ENCODE results near the gene PALM2AKAP2.

The PALM2AKAP2 gene
- total RNA-seq = 14.4 to 42.2 reads per million in 2 donors

DNA sequence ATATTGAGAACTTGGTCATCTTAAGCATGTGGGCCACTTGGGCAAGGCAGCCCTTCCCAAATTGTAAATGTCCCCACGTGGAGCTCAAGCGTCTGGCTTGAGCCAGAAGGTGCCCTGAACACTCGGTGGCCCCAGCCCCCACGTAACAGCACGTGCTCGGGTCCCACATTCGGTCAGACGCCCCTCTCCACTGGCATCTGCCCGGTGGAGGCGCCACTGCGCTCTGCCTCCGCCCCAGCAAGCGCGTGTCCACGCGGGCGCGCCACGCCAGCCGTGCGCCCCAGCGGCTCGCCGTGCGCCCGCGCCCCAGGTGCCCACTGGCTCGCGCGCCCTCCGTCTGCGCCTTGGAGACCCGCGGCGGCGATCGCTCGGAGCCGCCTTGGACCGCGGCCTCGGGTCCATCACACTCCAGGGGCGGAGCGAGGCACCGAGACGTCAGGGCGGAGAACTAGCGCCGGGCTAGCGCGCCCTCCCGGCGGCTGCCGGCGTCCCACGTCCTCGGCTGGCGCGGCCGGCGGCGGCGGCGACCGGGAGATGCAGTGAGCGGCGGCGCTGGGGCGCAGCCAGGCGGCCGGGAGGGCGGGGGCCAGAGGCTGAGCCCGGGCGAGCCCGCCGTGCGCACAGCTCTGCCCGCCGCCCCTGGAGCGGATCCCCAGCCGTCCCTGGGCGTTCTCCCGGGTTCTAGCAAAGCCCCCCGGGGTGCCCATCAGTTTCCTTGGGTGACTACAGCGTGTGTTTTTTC lies at the start of gene PALM2AKAP2:
TSS of gene PALM2AKAP2 (plus strand) at position 488 of the 742 bp plus-strand sequence. CDS start 291 bp downstream, outside the sequence.
- DNase-seq = no peak

DNA sequence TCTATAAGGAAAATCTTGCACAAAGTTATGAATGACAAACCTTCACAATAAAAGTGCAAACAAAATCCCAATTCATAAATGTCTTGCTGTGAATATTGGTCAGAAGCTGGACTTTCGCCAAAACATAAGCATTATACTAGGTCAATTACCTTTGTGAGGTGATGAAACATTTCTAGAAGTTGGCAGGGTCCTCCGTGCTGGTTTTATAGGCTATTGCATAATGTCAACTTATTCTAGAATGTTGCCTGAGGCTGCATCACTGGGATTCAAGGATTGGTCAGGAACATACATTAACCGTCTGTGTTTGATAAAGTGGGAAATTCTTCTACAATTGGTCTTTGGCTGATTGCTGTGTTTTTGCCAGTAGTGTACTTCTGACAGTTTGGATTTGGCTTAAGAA lies 49.8 kb upstream of the PALM2AKAP2 start:
- DNase-seq = no peak

DNA sequence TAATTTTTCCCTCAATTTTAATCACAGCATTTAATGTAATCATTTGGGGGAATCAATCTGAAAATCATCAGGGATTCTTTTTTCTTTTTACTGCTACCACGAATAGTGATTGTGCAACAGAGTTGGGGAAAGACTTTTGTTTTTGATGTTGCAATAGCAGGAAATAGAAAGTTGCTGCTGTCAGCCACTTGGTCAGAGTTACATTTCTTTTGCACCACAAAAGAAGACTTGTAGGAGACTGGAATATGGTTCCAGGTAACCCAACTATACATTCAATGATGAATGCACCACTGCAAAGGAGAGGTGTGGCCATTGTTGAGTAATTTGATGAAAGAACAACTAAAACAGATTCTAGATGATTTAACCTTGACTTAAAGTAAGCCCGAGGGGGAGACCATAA lies 46.3 kb upstream of the PALM2AKAP2 start:
- DNase-seq = no peak

DNA sequence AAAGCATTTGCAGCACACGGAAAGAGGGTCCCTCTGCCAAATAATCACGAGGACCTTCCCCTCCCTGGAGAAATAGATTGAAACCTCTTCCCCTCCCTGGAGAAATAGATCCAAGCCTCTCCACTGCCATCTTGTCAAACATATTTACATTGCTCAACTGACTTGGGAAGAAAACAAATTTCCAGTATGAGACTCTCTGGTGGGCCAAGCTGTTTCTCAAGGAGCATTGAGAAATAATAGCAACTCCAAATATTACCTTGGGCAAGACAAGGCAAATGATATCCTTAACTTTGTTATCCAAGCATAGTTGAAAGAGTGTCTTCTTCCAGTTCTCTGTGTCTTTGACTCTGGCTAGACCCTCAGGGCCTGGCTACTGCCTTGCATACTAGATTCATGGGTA lies 45.2 kb upstream of the PALM2AKAP2 start:
- DNase-seq = no peak

DNA sequence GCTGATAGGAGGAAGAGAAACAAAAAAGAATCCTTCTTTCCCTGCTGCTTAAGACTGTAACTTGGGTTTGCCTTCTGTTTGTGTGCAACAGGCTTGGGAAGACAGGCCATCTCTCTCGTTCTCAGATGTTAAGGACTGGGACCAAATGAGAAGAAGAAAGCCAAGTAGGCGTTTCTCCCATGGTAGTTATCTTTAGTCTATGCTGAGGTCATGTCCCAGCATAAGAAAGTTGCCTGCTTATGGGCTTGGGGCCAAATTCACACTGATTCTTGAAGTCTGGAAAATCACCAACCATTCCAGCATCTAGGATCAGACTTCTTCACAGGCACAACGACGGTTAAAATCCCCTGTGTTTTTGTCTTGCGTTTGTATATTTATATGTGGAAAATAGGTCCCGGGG lies 44.2 kb upstream of the PALM2AKAP2 start:
- no peak for DNase-seq

DNA sequence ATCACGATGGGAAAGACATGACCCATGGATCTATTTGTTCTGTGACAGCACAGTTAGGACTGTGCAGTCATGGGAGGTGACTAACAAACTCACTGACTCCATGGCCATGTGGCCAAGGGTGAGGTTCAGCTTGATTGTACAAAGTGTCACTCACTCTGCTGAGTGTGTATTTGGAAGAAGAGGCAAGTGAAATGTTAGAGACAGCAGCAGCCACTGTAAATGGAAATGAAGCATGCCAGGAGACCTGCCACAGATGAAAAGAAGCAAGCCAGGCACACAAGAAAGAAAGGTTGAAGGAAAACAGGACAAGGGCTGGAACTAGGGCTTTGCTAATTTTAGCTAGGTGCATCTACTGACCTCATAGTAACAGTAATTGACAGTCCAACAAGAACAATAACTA lies 42.7 kb upstream of the PALM2AKAP2 start:
- no peak for DNase-seq

DNA sequence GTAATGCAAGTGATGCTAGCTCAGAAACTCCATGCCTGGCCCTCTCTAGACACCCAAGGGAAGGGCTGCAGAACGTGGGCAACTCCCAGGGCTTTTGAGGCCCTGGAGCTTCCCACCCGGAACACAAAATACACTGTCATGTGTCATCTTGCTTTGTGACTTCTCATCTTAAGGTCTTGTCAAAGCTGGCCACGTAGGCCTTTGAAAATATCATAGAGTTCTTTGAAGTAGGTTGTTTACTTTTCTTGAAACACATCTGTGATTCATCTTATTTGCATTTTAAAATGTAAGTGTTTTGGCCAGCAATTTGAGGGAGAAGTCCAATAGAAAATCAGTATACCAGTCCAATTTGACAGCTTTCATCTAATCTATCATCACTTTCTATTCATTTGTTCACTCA lies 40.2 kb upstream of the PALM2AKAP2 start:
- no peak for DNase-seq

DNA sequence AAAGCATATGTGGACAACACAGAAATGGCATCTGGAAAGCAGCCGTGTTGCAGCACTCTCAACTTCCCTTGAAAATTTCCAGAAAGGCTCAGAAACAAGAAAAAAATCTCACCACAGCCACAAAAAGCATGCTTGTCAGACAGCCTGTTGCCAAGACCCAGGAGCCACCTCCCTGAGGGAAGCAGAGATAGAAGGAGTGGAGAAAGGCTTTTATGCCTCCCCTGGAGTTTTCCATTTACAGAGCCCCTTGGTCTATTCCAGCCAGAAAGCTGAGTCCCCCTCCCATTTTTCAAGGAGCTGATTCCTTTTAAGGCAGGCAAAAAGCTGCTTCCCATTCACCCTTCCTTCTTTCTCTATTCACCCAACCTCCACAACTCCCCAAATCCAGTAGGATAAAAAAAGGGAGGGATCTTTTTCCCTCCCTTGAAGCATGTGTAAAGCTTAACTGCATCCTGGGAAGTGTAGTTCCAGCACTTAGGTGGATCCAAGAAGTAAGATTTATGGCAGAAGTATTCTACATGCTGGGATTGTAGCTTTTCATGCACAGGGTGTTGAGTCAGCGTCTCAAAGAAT lies 37.1 kb upstream of the PALM2AKAP2 start:
- no peak for DNase-seq

DNA sequence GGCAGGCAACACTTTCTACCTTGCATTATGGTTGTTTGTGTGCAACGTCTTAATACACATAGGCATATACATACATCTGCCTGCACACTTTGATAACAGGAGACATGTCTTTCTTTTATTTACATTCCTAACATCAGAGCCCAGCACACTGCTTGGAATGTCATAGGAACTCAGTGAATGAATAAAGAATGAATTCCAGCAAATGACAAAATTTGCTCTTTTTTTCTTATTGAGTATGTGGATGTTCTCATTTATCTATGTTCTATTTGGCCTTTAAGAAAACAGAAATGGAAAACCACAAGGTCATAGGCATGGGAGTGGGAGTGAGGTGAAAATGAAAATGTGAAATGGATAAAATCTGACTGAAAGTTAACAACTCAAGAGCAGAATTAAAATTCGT lies 36.3 kb upstream of the PALM2AKAP2 start:
- no peak for DNase-seq

DNA sequence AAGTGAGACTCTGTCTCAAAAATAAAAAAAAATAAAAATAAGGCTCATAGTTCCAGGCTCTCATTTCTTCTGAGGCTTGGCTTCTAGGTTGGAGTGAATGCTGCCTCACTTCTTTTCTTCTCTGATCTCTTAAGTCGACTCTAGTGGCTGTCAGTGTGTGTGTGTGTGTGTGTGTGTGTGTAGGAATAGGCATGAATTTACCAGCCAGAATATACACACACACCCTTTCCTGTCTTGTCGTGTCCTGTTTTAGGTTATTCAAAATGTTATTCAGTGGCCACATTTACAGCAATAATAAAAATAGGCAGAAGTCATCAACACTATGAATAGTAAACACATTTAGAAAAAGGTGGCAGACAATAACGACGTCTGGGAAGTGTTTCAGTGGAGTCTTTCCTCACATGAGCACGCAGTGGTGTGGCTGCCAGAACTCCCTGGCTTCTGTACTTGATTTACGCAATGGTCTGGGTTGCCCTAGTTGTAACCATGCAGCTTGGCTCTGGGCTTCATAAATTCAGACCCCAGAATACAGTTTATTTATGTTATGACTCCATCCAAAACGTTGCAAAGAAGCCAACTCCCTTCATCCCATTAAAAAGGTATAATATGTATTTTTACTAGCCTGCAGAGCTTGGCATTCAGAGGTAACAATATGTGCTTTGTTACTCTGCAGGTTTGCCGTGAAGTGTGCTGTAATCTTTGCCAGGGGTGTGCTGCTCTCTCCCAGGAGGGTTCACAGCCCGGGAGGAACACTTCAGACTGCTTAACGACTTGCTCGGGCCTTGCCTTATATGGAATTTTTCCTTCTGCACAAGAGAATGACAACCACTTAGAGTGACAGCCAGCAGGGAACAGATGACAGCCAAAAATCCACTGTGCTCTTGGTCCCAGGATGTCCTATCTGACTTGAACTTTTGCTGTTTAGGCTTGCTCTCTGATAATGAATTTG lies 34.4 kb upstream of the PALM2AKAP2 start:
- no peak for DNase-seq

DNA sequence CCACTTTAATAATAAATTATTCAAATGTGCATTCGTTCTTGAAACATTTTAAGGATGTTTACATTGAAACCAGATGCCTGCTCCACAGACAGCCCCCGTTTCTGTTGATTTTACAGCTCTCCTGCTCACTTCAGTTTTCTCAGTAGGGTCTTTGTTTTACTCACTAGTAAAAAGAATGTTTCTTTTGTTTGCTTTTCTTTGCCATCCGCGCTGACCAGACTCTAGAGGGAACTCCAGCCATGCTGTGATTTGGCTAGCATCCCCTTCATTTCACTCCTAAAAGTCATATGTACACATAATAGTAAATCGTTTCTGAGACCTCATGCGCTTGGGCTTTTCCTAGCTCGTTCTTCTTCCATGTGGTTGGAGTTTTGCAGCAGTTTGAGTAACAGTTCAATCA lies 28.7 kb upstream of the PALM2AKAP2 start:
- DNase-seq = no peak

DNA sequence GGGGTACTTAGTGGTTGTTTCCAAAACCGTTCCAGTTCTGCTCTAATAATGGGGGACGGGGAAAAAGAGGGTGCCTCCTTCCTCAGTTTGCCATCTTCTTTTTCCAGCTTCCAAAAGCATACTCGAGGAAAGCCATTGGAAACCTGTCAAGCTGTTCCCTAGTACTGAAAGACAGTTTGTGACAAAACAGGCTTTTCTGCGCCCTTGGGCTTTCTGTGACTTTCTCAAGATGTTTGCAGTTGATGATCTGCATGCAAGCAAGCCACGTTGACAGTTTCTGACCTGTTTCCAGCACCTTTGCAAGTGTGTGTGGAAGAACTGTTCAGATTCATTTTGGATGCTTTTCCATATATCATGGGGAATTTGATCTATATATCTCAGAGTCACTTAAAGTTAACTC lies 26.7 kb upstream of the PALM2AKAP2 start:
- no peak for DNase-seq

DNA sequence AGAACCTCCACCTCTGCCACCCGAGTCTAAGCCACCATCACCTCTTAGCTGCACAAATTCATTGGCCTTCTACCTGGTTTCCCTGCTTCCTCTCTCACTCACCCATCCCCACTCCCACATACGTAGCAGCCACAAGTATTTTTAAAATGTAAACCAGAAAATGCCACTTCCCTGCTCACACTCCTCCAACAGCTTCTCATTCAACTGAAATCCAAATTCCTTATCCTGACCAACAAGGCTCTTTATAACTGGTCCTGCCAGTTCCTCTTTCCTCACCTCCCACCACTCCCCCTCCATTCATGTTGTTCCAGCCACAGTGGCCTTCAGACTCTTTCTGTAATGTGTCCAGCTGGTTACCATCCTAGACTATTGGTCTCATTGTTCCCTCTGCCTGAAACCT lies 25.0 kb upstream of the PALM2AKAP2 start:
- DNase-seq = no peak

DNA sequence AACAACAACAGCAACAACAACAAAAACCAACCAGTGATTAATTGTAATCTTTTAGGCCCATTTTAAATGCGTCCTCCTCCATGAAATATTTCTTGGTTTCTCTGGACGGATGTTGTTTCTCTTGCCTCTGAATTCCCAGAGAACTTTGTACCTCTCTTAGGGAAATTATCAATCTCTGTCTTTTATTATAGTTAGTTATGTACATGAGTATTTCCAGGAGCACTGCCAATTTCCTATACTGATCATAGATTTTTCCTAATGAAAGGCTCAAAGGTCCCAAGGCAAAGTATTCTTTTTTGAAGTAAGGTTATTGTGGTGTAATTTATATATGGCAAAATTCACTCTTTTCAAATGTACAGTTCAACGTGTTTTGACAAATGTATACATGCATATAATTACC lies 20.4 kb upstream of the PALM2AKAP2 start:
- DNase-seq = no peak

DNA sequence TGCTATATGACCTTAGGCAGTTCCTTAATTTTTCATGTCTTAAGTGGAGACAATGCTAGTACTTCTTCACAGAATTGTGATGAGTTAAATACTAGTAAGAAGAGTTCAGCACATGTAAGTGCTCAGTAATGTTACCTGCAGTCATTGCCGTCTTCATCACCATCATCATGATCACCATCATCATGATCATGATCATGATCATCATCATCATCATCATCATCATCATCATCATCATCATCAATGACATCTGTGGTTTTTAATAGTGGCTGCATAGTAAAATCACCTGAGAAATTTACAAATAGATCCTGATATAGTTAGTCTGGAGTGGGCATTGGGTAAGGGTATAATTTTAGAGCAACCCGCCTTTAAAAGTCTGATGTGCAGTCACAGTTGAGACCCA lies 14.7 kb upstream of the PALM2AKAP2 start:
- DNase-seq = no peak

DNA sequence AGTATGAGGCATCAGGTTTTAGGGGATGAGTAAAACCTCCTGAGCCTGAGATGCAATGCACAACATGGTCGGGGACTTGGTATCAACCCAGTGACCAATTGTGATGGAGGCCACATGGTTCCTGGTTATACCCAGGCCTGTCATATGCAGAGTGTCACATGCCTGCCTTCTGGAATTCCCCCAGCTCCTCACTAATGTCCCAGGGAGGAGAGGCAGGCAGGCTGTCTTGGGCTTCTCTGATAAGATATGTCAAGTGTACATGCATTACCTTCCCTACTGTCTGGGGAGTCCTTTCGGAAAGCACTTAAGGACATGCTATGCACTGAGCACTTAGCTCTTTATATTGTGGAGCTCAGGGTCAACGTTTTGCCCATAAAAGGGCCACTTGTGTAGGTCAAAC lies 14.2 kb upstream of the PALM2AKAP2 start:
- no peak for DNase-seq

DNA sequence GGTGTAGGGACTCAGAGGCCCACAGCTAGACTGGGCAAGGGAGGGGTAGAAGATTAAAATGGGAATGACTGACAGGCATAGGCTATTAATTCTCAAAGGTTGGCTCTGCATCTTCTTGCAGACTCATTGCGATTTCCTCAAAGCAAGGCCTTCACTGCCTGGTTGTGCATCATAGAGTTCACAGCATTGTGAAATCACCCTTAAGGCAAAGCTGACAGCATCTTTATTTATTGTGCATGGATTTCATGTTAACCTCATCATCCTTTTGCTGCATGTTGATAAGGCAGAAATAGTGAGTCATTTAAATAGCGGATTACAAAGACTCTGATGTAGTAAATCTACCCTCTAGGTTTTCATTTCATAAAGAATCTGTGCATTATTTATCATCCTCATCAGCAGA lies 13.6 kb upstream of the PALM2AKAP2 start:
- no peak for DNase-seq

DNA sequence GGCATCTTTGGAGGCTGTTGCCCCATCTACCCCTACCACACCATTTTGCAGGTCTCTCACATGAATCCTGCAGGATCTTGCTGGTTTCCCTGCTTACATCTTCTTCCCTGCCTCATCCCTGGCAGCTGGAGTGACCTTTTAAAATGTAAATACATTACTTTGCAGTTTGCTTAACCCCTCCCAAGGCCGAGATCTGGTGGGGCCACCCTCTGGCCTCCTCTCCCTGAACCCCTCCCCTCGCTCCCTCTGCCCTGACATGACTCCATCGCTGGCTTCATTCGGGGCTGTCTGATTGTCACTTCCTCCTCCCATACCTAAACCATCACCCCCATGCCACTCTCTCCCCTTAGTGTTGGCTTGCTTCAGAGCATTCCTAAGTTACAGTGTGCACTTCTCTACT lies 12.6 kb upstream of the PALM2AKAP2 start:
- DNase-seq = no peak

DNA sequence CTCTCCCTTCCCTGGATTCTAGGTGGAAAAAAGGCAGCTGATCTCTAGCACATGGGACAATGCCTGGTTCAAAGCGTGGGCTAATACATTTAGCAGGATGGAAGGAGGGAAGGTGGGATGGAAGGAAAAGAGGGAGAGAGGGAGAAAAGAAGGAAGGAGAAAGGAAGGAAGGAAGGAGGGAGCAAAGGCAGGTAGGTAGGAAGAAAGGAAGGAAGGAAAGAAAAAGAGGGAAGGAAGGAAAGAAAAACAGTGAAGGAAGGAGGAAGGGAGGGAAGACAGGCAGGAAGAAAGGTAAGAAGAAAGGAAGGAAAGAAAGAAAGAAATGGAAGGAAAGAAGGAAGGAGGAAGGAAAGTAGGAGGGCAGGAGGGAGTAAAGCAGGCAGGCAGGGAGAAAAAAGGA lies 12.2 kb upstream of the PALM2AKAP2 start:
- no peak for DNase-seq

DNA sequence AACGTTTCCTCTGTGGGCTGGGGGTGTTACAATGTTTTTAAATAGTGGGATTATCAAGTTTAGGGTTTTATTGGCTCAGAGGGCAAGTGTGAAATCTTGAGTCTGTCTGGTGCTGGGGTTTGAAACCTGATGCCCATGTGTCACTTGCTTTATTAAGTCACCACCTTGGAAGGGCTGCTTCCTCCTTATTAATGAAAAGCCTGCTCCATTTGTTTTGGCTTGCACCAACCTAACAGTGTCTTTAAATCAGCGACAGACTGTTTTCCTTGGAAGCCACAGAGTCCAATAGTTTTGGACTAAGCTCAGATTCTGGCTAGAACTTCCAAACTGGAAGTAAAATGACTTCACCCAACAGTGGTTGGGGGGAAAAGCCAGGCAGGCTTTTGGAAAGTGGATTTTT lies 10.7 kb upstream of the PALM2AKAP2 start:
- no peak for DNase-seq

DNA sequence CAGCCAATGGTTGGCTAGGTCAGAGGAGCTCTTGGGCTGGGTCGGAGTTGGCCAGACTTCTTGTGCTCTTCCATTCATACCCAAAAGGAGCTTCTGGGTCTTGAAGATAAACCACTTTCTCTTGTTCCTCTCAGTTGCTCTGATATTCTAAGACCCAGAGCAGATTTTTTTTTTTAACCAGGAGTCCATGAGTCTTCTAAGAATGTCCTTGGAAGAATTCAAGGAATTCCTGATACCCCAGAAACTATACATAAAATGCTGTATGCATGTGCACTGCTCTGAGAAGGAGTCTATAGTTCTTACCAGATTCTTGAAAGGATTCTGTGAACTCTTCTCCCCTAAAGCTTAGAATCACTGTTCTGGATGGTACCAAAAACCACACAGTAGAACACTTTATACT lies 9.9 kb upstream of the PALM2AKAP2 start:
- no peak for DNase-seq

DNA sequence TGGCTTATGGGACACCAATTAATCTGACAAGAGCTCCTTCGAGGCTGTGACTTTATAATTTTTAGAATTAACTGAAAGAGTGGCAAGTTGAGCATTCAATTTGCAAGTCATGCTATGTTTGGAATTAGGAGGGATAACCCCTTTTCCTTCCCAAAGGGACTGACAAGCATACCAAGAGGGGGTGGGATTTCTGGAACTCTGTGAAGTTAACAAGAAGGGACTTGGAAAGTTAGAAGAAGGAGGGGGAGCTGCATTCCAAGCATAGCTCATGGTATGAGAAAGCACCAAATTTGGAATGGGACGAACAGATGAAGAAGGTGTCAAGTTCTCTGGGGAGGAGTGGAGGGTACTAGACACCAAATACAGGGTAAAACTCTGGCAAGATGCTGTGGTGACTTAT lies 8.9 kb upstream of the PALM2AKAP2 start:
- DNase-seq = no peak

DNA sequence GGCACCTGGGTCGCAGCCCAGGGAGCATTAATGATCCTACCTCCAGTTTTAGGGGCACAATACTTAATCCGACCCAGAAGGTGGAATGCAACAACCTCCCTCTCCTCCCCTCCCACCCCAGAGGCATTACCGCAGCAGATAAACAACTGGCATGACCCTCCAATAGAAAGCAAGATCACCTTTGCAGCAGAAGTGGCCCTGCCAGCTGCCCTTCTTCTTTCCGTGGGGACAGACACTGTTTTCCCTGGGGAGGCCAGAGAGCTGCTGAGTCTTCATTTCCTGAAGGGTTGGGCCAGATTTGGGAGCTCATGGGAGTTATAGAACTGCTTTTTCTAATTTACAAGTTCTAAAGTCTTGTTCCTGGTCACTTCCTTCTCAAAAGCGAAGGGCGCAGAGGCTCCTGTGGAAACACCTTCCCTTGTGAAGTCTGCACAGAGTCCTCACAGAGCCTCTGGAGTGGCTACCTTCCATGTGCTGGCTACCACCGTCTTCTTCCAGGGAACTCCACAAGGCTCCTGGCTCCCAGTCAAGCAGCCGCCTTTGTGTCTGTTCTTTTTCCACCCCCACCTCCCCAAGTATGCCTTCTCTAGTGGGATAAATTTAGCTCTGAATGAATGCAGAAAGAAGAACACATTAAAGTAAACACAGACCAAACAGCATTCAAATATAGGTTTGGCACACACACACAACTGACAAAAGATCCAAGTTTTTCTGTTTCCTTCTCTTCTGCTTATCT lies 8.0 kb upstream of the PALM2AKAP2 start:
- no peak for DNase-seq

All from activated gamma-delta T cell (primary cell).